ENCODE measurements around the gene YEATS2.
"Not testable (repeated sequence)": the region's sequence is repeated elsewhere in the genome, so short reads cannot be mapped to it uniquely, and the experiment has no call there.

YEATS2 gene

DNA sequence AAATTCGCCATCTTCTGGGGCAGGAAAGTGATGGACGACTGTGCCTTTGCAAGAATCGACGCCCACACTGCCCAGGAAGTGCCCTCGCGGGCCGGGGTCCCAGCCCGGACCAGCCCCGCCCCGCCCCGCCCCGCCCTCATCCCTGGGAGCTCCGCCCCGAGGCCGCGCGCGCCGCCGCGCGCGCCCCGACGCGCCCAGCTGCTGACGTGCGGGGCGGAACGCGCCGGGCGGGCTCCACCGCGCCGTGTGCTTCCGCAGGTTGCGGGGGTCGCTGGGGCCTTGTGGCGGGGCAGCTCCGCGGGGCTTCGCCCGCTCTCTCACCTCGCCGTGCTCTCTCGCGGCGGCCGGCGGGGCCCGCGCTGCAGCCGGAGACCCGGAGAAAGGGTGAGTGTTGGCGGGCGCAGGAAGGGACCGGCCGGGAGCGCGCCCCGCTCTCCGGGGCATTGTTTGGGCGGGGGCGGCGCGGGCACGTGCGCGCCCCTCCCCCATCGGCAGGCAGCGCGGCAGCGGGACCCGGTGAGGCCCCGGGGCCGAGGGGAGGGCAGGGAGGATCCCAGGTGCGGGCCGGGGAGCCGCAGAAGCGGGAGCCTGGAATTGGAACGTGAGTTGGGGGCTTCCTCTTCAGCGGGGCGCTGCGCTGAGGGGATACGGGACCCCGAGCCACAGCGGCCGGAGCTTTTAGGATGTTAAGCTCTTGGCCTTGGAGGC is at the start of gene YEATS2:
TSS of gene YEATS2 (plus strand) at position 188 of the 708 bp plus-strand sequence. CDS start 17,366 bp downstream, outside the sequence.
- peak; percentile 44 for DNase-seq (ENCODE audit: low spot score)

DNA sequence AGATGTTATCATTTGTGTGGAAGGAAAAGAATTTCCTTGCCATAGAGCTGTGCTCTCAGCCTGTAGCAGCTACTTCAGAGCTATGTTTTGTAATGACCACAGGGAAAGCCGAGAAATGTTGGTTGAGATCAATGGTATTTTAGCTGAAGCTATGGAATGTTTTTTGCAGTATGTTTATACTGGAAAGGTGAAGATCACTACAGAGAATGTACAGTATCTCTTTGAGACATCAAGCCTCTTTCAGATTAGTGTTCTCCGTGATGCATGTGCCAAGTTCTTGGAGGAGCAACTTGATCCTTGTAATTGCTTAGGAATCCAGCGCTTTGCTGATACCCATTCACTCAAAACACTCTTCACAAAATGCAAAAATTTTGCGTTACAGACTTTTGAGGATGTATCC is 47.0 kb upstream of the YEATS2 start:
- no peak for DNase-seq (ENCODE audit: low spot score)

GRCh38 chr3:183653209-183654064 is 44.2 kb upstream of the YEATS2 start:
- DNase-seq (ENCODE audit: low spot score), result peak; percentile 51

- DNase-seq (ENCODE audit: low spot score), result no peak
These were observed 42.9 kb upstream of the YEATS2 start for GRCh38 chr3:183654727-183655126.

- no peak for DNase-seq (ENCODE audit: low spot score)
These were observed 35.5 kb upstream of the YEATS2 start for GRCh38 chr3:183662099-183662498.

GRCh38 chr3:183664913-183665381 is 32.6 kb upstream of the YEATS2 start:
- no peak for DNase-seq (ENCODE audit: low spot score)

DNA sequence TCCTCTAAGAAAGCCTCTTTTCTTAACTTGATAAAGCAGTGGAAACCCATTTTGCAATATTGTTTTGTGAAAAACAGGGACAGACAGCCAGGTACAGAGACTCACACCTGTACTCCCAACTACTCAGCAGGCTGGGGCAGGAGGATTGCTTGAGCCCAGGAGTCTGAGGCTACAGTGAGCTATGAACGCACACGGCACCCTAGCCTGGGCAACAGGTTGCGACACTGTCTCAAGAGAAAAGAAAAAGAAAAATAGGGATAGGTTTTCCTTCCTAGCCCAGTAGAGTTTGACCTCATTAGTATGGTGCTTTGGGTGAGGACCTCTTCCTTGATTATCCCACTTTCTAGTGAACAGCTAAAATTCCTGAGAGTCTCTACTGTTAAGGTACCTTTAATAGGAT is 17.5 kb upstream of the YEATS2 start:
- no peak for DNase-seq (ENCODE audit: low spot score)

DNA sequence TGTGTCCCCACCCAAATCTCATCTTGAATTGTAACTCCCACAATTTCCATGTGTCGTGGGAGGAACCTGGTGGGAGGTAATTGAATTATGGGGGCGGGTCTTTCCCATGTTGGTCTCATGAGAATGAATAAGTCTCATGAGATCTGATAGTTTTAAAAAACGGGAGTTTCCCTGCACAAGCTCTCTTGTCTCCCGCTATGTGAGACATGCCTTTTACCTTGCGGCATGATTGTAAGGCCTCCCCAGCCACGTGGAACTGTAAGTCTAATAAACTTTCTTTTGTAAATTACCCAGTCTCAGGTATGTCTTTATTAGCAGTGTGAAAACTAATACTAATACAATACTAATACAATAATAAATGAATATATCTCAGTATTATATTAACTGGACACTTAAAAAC is 9.9 kb upstream of the YEATS2 start:
- DNase-seq (ENCODE audit: low spot score), result peak; percentile 3

GRCh38 chr3:183688874-183689273 is 8.7 kb upstream of the YEATS2 start:
- peak; percentile 57 for DNase-seq (ENCODE audit: low spot score)

GRCh38 chr3:183689621-183690020 is 8.0 kb upstream of the YEATS2 start:
- DNase-seq (ENCODE audit: low spot score), result not testable (repeated sequence)

DNA sequence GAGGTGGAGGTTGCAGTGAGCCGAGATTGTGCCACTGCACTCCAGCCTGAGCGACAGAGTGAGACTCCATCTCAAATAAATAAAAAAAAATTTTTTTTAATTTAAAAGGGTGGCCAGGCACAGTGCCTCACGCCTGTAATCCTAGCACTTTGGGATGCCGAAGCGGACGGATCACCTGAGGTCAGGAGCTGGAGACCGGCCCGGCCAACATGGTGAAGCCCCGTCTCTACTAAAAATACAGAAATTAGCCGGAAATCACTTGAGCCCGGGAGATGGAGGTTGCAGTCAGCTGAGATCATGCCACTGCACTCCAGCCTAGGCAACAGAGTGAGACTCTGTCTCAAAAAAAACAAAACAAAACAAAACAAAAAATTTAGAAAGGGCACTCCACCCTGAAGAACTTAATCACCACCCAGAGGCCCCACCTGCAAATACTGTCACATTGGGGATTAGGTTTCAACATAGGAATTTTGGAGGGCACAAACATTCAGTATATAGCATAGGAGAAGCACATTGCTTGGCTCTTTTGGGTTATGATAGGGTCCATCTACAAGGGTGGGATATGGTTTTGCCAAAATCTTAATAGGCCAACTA is 7.1 kb upstream of the YEATS2 start:
- DNase-seq (ENCODE audit: low spot score), result no peak

- DNase-seq (ENCODE audit: low spot score), result no peak
These were observed 5.2 kb upstream of the YEATS2 start for GRCh38 chr3:183692436-183692835.

DNA sequence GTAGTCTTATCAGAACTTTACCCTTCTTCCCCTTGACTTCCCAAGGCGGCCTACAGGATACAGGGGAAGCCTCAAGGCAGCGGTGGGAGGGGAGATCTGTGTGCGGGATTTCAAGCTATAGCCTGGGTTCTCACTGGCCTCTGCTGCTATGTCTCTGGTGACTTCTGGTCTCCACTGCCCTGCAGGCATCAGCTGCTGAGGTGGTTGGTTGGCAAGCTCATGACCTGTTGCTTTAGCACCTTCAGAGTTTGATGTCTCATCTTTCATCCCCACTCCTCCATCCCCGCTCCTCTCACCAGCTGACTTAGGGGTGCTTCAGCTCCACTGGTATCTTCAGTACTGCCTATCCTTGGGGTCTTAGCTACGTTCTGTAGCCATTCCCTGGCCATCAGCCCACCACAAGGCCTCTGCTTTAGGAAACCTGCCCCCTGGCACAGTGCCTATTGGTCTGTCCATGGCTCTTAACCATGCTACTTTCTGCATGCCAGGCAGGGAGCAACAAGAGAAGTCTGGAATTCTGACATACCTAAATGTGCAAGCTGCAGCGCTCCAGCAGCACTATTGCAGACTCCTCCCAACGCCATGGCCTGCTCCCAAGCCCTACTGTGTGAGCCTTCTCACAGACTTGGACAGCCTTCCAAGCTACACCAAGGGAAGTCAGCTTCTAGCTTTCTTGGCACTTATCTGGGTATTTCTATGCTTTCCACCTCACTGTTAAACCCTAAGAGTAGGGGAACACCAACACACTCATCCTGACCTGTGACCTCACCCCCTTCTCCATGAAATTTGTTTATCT is 1.8 kb upstream of the YEATS2 start:
- peak; percentile 3 for DNase-seq (ENCODE audit: low spot score)

- DNase-seq (ENCODE audit: low spot score), result no peak
These were observed 431 bp upstream of the YEATS2 start for GRCh38 chr3:183697123-183697609.

DNA sequence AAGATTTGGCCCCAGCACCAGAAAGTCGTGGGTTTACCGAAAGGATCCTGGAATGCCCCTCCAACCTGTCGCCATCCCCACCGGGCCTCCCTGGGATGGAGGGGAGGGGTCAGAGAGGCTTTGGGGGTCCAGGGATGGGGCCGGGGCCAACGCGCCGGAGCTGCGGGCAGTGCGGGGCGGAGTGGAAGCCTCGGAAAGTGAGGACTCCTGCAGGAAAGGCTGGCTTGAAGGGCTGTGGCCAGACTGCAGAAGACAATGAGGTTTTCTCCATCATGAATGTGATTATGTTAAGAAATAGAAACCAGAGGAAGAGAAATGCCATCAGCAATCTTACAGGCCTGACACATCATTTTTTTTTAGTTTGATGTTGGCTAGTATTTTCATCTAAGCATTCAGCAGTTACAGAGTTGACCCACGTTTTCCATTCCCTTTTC is 738 bp downstream of the YEATS2 start:
- DNase-seq (ENCODE audit: low spot score), result peak; percentile 5

- DNase-seq (ENCODE audit: low spot score), result no peak
These were observed 1.2 kb downstream of the YEATS2 start for GRCh38 chr3:183698756-183699155.

GRCh38 chr3:183699238-183699947 is 1.8 kb downstream of the YEATS2 start:
- no peak for DNase-seq (ENCODE audit: low spot score)

DNA sequence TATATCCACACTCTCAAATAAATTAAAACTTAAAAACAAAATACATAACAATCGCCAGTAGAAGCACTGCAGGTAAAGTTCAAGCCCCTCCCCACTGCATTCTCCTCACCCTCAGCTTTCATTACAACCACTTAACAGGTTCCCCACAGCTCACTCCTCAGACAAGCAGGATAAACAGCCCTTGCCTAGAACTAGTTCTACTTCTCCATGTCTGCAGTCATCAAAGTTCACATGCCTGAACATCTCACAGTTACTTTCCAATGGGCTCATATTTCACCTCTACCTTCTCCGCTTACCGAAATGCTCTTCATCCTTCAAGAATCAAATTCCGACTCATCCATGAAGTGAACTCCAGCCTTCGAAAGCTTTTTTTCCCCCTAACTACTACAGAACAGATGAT is 4.1 kb downstream of the YEATS2 start:
- peak; percentile 3 for DNase-seq (ENCODE audit: low spot score)

GRCh38 chr3:183703892-183704291 is 6.3 kb downstream of the YEATS2 start:
- DNase-seq (ENCODE audit: low spot score), result not testable (repeated sequence)

DNA sequence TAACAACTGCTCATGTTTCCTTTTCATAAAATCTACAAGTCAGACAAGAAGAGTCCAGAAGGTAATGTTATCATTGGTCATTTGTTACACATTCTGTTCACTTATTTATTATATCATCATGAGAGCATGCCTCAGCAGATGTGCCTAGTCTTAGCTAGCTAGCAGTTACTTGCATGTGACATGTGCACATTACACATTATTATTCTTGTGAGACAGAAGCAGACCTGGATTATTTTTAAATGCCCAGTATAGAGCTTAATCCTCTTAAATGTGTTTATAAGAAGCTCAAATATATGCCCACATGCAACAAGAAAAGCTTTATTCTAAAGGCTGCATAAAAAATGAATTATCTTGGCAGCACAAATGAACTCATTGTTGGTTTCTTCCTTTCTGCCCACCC is 12.6 kb downstream of the YEATS2 start:
- peak; percentile 3 for DNase-seq (ENCODE audit: low spot score)

- no peak for DNase-seq (ENCODE audit: low spot score)
These were observed 13.9 kb downstream of the YEATS2 start for GRCh38 chr3:183711516-183711915.
